IPS-18c (cell line): Measurements from ENCODE around the gene MKI67.
"Not testable (repeated sequence)": the region's sequence is repeated elsewhere in the genome, so short reads cannot be mapped to it uniquely, and the experiment has no call there.

Source experiments
- H3K4me3 ChIP-seq: 2 replicates; pipeline ENCODE4 v1.7.0; 2013; ENCODE audit warnings: low read depth, mild to moderate bottlenecking, low read length, moderate library complexity; ENCODE audit not compliant: insufficient read depth
- H3K9me3 ChIP-seq: one replicate; pipeline ENCODE4 v1.6.1; 2013; ENCODE audit warnings: mild to moderate bottlenecking, low read length, moderate library complexity; ENCODE audit not compliant: control insufficient read depth, insufficient read depth

MKI67 gene

DNA sequence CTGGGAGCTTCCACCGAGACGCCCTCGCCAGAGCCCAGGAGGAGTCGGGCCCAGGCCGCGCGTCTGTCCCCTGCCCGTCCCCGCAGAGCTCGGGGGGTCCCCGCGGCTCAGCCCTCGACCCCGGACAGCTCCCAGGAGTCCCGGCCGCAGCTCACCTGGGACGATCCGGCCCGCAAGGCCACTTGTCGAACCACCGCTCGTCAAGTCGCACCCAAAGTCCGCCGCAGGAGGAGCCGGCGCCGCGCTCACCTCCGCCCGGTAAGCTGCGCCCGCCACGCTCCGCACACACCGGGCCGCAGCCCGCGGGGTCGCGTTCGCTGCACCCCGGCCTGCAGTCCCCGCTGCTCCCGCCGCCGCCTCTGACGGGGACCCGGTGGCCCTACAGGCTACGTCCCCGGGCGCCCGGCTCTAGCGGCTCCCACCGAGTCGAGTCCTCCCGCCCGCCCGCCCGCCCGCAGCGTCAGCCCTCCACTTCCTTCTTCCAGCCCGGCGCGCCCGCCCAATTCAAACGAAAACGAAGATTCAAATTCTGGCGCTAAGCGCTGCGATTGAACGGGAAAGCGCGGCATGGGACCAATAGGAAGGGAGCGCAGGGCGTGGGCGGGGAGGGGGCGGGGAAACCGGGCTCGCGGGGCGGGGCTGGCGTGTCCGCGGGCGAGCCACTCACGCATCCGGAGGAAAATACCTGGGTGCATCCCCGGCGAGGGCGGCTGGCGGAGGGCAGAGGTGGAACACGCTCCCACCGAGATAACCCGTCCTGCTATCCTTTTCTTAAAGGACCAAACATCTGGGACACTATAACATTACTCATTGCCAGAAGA lies at the start of gene MKI67:
Gene MKI67, minus strand, starts transcription at position 480 of the 821 bp plus-strand sequence. CDS start 756 bp downstream, outside the sequence.
- H3K9me3 ChIP-seq, result no peaks in the 10 kb centered on the region

DNA sequence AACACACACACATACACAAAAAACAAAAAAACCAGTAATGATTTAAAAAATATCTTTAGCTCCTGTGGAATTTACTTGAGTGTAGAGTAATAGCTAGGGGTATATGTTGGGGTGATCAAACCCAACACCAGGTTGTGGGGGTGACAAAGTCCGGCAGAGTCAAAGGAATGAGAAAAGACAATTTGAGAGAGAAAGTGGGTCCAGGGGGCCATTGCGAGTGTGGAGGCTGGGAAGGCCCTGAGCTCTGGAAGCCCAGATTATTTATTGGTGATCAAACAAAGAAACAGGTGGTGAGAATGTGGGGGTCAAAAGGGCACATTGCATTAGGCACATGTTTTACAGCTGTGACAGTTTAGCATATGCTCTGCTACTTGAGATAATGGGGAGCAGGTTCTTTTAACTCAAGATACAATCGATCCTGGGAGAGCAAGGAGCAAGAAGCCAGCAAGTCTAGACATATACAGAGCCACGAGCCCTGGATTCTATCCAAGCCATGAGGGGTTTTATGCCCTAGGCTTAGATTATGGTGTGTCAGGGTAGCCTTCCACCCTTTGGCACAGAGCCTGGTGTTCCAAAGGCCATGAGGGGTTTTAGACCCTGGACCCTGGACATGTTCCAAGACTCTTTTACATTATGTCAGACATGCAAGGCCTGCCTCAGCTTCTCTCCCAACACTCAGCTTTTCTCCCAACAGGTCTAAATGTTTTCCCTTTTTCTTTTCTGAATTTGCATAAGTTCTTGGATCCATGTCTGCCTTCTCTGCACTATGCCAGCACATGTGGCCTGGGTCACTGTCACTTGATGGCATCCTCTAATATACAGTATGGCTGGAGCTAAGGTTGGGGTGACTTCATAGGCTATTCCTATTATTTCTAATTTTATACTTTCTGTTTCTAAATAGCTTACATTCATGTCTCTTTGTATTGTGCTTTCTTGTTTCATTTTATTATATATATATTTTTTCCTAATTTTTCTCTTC lies 48.6 kb upstream of the MKI67 start:
- no peak overlapping the region for H3K4me3 ChIP-seq

More for the DNA sequence above, at the start of gene MKI67:
- peak within 1 kb of the TSS; percentile 83 for H3K4me3 ChIP-seq

GRCh38 chr10:128173386-128173785 lies 47.2 kb upstream of the MKI67 start:
- Histone ChIP-seq H3K9me3 (no peaks in the 10 kb centered on the region), H3K4me3 (no peak overlapping the region)

More for the DNA sequence above, 48.6 kb upstream of the MKI67 start:
- H3K9me3 ChIP-seq, result no peaks in the 10 kb centered on the region

DNA sequence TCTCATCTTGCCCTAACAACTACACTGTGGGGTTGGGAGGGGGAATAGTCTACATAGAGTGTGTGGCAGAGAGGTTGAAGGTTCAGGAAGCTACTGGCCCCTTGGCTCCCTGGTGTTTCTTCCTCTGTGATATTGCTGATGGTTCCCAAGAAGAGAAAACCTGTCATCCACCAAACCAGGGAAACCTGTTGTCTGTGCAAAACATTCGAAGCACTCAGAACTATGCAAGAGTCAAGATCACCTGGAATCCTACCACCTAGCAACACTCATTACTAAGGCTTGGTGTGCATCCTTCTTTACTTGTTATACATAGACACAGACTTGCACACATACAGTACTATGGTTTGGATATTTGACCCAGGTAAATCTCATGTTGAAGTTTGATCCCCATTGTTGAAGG lies 46.5 kb upstream of the MKI67 start:
- Histone ChIP-seq H3K4me3 (no peak overlapping the region), H3K9me3 (no peaks in the 10 kb centered on the region)

- Histone ChIP-seq H3K4me3 (no peak overlapping the region), H3K9me3 (no peaks in the 10 kb centered on the region)
Observed at GRCh38 chr10:128169811-128170379, 43.7 kb upstream of the MKI67 start.

DNA sequence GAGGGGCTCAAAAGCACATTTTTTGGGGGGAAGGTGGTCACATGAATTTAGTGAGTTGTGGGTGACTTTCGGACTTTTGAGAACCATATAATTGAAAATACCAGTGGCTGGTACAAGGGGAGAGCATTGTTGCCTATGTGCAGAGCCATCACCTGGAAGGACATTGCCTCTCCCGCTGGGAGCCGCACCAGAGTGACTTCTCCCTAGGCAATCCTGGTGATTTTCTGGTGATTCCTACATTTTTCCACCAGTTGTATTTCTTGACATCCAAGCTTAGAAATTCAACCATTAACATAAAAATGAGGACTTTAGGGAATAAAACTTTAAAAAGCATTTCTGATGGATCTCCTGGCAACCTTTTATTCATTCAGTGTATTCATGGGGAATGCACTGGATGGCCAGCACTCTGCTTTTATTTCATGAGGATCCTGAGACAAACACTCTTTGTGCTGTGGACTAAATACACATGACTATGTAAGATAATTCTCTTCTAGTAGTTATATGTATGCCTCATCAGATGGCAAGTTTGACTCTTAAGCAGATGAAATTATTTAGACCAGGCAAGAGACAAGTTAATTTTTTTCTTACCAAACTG lies 41.8 kb upstream of the MKI67 start:
- H3K4me3 ChIP-seq, result no peak overlapping the region
- no peaks in the 10 kb centered on the region for H3K9me3 ChIP-seq

DNA sequence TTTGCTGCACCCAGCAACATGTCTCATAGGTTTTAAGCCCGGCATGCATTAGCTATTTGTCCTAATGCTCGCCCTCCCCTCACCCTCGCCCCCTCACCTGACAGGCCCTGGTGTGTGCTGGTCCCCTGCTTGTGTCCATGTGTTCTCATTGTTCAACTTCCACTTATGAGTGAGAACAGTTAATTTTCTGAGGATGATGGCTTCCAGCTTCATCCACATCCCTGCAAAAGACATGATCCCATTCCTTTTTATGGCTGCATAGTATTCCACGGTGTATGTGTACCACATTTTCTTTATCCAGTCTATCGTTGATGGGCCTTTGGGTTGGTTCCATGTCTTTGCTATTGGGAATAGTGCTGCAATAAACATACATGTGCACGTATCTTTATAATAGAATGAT lies 40.9 kb upstream of the MKI67 start:
- not testable (repeated sequence) for H3K4me3 ChIP-seq, H3K9me3 ChIP-seq

DNA sequence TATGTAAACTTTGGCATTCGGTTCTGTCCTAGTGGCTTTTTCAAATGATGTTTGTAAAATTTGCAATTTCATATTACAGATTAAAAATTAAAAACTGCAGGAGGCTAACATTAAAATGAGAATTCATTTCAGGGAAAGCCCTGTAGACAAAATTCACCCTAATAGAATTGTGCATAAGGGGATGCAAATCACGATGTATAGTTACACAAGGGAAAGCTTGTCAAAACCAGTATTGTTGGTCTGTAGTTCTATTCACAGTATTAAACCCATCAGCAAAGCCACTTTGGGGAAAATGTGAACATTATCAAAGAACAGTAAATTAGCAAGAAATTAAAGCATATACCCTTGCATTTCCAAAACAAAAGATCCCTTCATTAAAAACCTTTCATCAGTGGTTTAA lies 39.9 kb upstream of the MKI67 start:
- no peak overlapping the region for H3K4me3 ChIP-seq
- H3K9me3 ChIP-seq, result no peaks in the 10 kb centered on the region

GRCh38 chr10:128165536-128165935 lies 39.3 kb upstream of the MKI67 start:
- Histone ChIP-seq H3K9me3 (no peaks in the 10 kb centered on the region), H3K4me3 (no peak overlapping the region)

DNA sequence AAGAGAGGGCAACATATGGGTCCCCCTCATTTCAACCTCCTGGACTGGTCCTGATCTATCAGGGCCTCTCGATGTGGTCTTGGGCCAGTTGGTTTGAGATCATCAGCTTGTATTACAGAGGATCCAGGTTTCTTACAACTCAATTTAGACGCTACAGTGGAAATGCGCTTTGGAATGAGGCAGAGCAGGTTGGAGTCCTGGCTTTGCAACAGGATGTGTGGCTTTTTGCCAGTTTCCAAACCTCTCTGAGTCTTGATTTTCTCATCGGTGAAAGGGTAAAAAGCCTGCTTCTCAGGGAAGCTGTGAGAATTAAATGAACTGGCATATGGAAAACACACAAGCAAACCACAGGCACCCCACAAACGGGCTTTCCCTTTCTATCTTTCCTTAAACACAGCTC lies 37.5 kb upstream of the MKI67 start:
- no peak overlapping the region for H3K4me3 ChIP-seq
- peaks cover 2% of the 10 kb centered on the region for H3K9me3 ChIP-seq

DNA sequence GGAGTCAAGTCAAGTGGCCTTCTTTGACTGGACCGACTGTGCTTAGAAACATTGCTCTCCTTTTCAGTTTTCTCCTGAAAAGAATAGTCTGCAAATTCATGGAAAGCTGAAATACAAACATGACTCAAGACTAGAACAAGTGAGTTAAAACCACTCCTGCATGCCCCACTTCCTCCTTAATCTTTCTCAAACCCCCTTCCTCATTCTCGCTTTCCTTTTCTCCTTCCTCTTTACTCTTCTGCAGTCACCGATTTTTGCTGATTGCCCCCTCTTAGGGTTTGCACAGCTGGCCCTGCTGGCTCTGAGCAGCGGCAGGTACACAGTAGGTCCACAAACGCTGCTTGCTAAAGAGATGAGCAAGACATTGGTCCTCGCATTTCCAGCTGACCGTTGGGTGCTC lies 34.8 kb upstream of the MKI67 start:
- Histone ChIP-seq H3K9me3 (peaks cover 2% of the 10 kb centered on the region), H3K4me3 (no peak overlapping the region)

GRCh38 chr10:128160297-128160711 lies 34.1 kb upstream of the MKI67 start:
- peaks cover 2% of the 10 kb centered on the region for H3K9me3 ChIP-seq
- no peak overlapping the region for H3K4me3 ChIP-seq

DNA sequence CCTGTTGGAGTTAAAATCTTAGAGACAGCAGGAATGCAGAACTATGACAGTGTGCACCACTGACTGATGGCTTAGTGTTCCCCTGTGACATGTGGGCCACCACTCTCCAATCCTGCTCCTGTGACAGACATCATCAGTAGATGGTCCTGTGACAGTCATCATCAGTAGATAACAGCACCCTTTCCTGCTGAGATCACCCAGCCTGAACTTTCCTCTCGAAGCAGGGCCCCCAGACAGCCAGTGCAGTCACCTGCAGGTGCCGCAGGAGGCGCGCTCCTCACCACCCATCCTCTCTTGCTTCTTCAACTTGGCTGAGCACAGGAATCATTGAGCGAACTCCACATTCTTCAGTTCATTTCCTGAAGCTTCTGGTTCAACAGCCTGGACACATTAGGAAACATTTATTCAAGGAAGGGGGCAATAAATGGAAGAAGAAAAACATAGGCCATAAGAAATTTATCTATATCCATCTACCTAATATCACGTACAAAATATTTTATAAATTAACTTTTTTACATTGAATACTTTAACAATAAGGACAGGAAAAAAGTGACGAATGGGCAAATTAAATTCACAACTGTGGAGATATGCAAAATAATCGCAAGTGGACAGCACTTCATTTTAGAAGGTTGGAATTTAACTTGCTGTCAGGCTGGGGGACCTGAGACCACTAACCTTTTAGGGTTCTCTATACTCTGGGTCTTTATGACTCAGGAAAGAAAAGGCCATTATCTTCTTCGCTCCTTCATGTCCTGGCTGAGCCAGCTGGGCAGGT lies 32.0 kb upstream of the MKI67 start:
- Histone ChIP-seq H3K4me3 (no peak overlapping the region), H3K9me3 (peaks cover 2% of the 10 kb centered on the region)

GRCh38 chr10:128156999-128157755 lies 31.0 kb upstream of the MKI67 start:
- Histone ChIP-seq H3K9me3 (peaks cover 2% of the 10 kb centered on the region), H3K4me3 (no peak overlapping the region)

DNA sequence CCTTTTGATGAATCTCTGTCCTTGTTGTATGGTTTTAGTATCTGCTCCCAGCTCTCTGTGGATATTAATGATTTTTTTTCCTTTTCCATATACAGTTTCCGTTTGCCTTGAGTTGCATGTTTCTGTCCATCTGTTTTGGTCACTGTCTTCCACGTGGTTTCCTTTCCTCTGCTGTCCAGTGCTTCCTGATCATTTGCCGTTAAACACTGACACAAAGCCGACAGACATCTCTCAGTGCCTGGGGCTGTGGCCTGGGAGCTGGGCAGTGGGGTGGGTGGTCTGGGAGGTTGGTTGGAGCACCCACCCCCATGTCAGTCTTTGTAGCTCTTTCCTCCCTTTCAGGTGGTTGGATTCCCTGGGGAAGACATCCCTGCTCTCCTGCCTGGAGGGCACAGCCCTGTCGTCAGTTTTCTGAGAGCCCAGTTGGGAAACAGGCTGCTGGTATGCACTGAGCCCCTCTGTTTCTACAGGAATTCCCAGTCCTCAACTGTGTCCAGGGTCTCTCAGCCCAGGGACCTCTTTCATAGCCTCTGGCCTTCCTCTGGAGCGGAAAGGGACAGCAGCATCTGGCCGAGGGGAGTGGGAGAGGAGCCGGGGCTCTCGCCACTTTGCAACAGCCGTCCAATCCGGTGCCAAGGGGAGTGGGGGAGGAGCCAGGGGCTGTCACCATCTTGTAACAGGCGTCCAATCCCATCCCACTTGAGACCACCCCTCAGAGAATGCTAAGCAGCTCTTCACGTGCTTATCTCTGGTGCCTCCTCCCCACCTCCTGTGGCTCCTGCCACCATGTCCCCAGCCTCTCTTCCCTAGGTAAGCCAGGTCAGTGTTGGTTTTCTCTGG lies 26.7 kb upstream of the MKI67 start:
- H3K9me3 ChIP-seq, result no peaks in the 10 kb centered on the region
- no peak overlapping the region for H3K4me3 ChIP-seq
